HG03108 (cell line): ENCODE results near the gene GPA33.
"Not testable (repeated sequence)": the region's sequence is repeated elsewhere in the genome, so short reads cannot be mapped to it uniquely, and the experiment has no call there.

Source experiments
- ATAC-seq: cut with Tn5 transposase; IDR thresholded peaks from one replicate; pipeline ENCODE4 v1.9.1; 2021; ENCODE audit warnings: moderate library complexity; ENCODE audit not compliant: unreplicated experiment

The GPA33 gene

DNA sequence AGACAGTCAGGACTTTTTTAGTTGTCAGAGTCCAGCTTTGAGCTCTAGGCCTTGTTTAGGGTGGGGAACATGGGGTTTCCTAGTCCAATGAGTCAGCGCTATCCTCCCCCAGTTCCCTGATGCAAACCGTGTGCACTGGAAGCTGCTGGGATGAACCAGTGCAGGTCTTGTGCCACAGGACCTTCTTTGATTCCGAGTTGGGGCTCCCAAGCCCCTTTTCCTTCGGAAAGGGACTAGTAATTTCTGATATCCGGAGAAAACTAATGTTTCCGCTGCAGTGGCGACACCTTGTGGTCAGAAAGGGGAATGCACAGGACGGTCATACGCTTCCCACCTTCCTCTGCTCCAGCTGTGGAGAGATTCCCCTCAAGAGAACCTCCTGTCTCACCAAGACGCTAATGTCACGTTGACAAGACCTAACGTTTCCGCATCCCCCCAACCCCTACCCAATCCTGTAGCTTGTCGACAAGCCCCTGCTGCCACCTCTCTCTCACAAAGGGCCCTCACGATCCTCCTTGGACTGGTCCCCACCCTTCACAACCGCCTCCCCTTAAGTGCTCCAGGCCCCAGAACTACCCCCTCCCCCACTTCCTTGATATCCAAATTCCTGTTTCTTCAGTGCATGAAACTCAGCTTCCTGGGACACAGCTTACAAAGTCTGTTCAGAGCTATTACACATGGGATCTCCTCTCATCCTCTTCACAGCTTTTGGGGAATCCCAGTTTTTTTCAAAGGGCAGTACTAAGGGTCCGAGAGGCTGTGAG, 30.9 kb downstream of the GPA33 start:
- ATAC-seq: no peak

GRCh38 chr1:167057241-167057688, 32.9 kb downstream of the GPA33 start:
- peak; percentile 66 for ATAC-seq

DNA sequence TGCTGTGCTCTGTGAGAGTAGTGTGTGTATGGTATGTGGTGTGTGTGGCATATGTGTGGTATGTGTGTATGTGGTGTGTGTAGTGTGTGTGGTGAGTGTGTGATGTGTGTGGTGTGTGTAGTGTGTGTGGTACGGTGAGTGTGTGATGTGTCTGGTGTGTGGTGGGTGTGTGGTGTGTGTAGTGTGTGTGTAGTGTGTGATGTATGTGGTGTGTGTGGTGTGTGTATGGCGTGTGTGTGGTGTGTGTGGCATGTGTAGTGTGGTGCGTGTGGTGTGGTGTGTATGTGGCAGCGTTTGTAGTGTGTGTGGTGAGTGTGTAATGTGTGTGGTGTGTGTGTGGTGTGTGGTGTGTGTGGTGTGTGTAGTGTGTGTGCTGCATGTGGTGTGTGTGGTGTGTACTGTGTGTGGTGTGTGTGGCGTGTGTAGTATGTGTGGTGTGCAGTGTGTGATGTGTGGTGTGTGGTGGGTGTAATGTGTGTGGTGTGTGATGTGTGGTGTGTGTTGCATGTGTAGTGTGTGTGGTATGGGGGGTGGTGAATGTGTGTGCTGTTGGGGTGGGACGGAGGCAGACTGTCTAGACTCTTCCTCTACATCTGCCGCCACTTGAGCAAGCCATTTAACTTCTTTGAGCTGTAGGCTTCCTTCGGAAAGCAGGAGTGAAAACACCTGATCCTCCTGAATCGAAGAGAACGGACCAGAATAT, 33.5 kb downstream of the GPA33 start:
- no peak for ATAC-seq

DNA sequence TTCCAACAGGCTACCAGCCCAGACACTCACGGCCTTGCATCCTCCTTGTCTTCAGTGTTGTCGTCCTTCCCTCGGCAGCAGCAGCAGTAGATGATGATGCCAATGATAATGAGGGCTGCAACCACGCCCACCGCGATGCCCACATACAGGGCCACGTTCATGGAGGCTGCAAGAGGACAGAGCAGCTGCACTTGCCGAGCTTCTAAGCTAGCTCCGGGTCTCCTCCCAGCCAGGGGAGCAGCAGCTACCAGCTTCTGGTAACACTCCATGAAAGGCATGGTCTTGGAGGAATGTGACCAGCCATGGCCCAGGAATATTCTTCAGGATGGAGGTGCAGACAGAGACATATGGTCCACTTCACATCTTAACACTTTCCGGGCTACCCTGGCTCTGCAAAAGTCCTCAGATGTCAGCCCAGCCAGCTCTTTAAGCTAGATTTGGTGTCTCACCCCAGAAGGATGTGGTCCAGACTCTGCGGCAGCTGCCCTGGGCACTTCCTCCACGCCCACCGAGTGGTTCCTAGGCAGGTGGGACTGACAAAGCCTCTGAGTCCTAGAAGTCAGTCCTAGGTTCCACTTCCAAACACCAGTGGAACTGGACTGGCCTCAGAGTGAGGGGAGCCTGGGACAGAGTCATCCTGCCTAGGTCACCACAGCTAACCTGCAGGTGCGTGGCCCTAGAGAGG, 35.1 kb downstream of the GPA33 start:
- no peak for ATAC-seq

GRCh38 chr1:167054531-167054930, 35.6 kb downstream of the GPA33 start:
- no peak for ATAC-seq

DNA sequence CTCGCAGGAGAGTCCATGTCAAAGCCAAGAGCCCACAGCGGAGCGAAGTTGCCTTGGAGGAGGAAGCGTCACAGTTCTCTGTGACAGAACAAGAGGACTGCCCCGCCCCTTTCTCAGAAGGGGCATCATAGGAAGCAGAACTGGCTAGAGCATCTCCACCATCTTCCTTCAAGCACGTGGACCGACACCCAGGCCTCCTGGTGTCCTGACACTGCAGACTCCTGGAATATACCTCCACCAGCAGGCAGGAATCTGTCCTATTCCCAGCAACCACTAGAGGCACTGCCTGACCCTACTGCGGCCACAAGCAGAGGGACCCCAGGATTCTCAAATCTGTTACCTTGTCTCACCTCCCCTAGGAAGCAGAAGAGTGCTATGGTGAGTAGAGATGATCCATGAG, 37.8 kb downstream of the GPA33 start:
- ATAC-seq: no peak

- ATAC-seq: no peak
Observed at GRCh38 chr1:167051907-167052306, 38.3 kb downstream of the GPA33 start.

- peak; percentile 92 for ATAC-seq
Observed at GRCh38 chr1:167043752-167044488, 46.3 kb downstream of the GPA33 start.

- no peak for ATAC-seq
Observed at GRCh38 chr1:167033646-167034045, 56.5 kb downstream of the GPA33 start.

GRCh38 chr1:167029553-167029952, 60.6 kb downstream of the GPA33 start:
- not testable (repeated sequence) for ATAC-seq

GRCh38 chr1:167022384-167022783, 67.8 kb downstream of the GPA33 start:
- peak; percentile 76 for ATAC-seq

GRCh38 chr1:167016100-167016750, 74.0 kb downstream of the GPA33 start:
- ATAC-seq: no peak

DNA sequence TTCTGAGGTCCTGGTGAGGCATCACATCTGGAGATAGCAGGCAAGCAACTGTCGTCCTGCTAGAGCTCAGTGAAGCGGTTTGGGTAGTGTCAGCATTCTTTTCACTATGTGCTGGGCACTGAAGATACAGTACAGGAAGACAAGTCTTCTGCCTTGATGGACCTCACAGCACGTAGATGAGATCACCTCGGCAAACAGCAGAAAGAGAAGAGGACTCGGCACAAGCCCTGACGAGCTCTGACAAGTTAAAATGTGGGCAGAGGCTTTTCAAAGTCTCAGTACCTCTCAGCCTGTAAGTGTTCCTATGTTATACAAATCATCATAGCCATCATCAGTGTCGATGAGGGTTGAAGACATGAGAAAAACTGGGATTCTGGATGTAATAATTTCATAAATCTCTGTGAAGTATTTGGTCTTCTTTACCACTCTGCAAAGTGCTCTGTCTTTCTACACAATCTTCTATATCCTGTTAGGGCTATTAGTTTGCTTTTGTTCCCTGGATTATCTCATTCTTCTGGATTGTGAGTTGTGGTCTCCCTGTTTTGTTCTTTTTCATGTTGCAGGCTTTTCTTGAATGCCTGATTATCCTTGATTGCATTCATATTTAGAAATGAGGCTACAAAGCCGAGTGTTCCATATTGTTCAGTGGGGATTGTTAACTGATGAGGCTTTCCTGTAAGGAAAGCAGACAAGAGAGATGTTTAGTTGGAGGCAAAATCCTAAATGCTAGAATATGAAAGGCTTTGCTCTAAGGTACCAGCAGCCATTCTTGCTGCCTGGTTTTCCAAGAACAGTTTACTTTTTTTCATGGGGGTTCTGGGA, 76.9 kb downstream of the GPA33 start:
- no peak for ATAC-seq

- ATAC-seq: no peak
Observed at GRCh38 chr1:167012570-167012969, 77.6 kb downstream of the GPA33 start.

DNA sequence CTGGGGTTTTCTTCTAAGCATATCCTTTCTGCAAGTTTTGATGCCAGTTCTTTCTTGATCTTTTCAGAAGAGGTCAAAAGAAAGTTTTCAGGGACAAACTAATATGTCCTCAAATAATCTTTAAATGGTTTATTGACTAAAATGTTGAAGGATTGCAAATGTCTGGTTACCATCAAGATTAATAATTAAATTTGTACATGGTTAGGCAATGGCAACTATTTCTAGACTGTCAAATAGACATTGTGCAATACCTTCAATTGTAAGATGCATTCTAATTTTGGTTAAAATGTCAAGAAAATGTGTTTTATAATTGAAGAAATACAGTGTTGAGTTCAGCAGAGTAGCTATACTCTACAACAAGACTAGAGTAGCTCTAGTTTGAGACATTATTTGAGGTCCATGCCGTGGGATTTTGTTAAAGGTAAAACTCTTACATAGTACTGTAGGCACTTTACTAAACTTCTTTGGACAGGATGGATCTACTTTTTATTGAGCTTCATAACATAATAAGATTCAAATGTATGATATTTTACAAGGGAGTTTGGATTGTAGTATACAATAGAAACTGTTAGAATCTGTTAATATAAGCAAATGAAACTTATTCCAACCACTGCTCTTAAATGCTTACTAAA, 78.5 kb downstream of the GPA33 start:
- no peak for ATAC-seq

DNA sequence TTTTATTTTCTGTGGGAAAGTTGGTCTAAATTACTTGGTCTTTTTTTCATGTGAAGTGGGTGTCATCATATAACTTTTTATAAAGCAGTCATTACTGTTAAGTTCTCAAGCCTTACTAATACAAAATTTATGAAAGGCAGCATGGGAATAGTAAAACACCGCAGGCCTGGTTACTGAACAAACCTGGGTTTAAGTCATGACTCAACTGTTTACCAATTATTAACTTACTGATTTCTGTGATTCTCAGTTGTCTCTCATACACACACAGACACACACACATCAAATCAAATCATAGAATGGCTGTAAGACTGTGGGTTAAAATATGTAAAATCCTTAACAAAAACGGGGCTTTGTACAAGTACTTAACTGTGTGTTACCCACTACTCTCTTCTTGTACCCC, 86.5 kb downstream of the GPA33 start:
- ATAC-seq: no peak
